Hematopoietic multipotent progenitor cell (in vitro differentiated cells): ENCODE data around the gene TMEM170B. TPM values are rescaled to one million over a fixed set of nuclear protein-coding genes. Genes with fewer than 3 reads are reported as not detected.

Experiments
- DNase-seq, 3 donors: peaks; one replicate each; pipeline ENCODE4 v3.0.0-alpha.2; 2011 to 2015; ENCODE audit warnings: low read depth in 2 of 3, low spot score in 2 of 3
- small RNA-seq: library from RNA; depleted of rRNA; stranded (forward); fragments of <200 nt; gene quantifications from one replicate; pipeline ENCODE3, GENCODE V24; 2012
- total RNA-seq: library from RNA; depleted of rRNA; stranded (reverse); fragments of >200 nt; gene quantifications from one replicate; pipeline ENCODE4 v1.2.3, GENCODE V29; 2012

Gene TMEM170B
- total RNA-seq, 1 donor, result 1.6 TPM

DNA sequence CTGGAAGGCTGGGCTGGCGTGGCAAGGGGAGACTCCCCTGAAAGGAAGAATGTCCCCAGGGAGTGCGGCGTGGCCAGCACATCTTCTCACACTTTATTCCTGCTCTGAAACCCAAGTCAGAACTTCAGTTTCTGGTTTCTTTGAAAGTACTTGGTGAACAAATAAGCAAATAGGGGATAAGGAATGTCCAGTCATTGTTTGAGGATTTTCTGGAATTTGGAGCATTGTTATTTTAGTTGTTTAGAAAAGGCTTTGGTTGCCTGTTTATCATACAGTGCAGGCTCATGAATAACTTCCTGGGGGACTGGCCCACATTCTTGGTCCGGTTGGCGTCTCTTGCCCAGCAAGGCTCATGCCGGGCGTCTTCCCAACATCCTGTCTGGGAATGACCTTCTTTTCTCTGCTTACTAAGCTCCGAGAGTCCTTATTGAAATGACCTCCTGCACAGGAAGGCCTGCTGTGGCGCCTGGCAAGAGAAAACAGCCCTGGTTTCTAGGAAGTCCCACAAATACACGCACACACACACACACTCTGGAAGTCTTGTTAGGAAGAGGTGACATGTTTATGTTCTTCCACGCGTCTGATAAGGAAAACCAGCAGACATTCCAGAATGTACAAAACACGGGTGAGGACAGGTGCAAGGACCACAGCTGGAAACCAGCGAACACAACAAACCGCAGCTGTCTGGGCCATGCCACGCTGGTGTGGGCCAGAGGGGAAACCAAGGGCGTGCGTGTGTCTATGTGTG is 71.9 kb downstream of the TMEM170B start:
- no peak for DNase-seq

DNA sequence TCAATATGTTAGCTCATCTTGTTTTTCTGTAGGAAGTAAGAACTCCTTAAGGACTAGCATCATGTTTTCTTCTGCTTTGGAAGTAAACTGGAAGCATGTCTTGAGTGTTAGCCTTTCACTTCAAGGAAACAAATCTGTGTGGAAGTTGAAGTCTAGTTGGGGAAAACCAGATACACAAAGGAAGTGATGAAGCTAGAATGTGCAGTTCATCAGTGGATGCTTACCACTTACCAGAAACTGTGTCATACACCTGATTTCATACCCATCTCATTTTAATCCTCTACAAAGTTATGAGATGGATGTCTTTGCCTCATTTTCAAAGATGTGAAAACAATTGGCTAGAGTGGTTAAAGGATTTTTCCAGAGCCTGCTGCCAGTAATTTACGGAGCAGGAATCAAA is 75.8 kb downstream of the TMEM170B start:
- no peak for DNase-seq

DNA sequence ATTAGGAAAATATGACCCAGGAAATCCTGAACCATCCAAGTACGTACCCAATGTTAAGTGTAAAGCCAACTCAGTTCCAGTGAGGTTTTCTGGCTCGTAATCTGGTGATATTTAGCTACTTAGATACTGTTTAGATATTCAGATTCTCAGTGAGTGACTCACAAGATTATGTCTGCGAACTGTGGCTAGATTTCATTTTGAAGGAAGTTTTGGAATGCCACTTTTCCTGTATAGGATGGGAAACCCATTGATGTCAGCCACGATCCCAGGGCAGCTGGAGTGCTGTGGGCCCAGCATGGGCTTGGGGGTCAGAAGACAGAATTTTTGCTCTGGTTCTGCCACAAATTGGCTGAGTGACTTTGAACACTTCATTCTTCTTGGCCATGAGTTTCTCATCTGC is 76.3 kb downstream of the TMEM170B start:
- no peak for DNase-seq

DNA sequence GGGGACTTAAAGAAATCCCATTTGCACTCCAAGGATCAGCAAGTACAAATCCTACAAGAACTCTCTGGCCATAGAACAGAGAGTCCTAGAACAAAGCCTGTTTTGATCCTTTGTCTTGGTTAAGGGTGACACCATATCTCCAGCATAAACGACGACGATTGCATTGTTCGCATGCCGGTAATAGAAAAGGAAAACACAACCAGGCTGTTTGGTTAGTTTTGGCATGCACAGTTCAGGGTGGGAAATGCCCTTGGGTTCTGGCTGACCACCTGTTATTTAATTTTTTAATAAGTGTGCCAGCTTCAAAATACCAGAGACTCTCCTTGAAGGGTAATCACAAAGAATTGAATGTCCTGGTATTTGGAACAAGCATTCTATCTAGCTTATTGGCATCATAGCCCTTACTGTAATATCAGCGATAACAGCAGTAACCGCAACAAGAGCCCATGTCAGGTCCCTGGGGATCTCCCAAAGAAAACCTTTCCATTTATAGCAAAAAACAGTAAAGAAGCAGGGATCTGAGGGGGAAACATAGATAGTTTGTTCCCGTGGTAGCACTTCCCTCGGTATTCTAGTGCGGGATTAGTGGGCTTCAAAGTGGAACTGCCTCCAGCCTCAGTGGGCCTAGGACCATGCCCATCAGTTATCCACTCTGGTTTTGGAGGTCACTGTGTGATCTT is 77.1 kb downstream of the TMEM170B start:
- DNase-seq, result no peak

DNA sequence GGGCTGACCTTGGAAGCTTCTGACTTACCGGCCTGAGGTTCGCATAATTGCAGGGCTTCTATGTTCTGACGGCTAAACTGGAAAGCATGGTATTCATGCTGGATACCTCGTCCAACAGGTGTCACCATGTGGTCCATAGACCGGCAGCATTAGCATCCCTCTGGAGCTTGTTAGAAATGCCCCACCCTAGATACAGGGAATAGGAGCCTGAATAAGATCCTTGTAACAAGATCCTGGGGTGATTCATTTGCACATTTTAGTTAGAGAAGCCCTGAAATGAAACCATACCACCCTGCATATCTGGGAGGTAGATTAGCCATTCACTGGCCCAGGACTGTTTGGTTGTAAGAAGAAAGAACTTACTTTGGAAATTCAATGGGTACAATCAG is 77.7 kb downstream of the TMEM170B start:
- no peak for DNase-seq

DNA sequence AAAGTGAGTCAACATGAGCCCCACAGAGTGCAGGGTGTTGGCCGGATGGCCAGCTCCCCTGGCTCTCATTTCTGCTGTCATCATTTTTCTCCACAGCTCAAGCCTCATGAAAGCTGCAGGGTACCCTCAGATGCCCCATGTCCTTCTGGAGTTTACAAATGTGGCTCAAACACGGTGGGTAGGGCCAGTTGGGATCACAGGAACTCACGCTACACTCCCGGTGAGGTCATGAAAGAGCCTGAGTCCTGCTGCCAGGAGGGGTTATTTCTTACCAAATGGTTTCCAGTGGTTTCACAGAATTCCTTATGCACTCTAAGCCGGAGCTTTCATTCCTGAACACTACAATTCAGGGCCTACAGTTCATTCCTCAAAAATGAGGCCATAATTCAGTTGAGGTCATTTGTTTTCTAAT is 78.7 kb downstream of the TMEM170B start:
- DNase-seq, result no peak

DNA sequence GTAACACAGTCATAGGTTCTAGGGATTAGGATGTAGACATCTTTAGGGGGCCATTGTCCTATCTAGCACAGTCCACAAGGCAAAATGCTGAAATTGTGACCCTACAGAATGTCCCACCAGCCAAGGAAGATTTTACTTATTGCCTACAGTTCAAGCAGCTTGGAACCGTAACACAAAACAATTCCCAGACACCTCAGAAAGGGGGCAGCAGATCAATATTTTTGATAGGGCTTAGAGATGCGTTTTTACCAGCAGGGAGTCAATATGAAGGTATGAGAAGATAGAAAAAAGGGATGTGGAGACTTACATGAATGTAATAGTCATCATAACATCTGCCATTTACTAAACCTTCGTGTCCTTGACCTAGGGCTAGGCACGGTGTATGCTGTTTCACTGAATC is 81.0 kb downstream of the TMEM170B start:
- DNase-seq, result peak in 2 of 3 donors; percentile 3 to 16

DNA sequence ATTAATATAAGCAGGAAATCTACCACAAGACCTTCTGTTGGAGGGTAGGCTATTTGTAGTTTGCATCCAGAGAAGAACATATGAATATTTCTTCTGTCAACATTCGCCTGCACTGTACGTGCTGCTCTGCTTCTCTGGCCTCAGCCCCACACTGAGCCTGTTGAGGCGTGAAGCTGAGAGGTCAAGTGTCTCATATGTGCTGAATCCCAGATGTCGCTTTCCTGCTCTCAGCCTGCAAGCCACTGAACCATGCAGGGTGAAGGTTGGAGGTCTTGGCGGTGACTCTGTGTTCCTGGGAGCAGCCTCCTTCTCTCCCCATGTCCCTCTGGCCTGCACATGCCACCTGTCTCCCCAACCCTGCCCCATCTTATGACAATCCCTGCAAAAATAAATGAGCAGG is 83.6 kb downstream of the TMEM170B start:
- no peak for DNase-seq

DNA sequence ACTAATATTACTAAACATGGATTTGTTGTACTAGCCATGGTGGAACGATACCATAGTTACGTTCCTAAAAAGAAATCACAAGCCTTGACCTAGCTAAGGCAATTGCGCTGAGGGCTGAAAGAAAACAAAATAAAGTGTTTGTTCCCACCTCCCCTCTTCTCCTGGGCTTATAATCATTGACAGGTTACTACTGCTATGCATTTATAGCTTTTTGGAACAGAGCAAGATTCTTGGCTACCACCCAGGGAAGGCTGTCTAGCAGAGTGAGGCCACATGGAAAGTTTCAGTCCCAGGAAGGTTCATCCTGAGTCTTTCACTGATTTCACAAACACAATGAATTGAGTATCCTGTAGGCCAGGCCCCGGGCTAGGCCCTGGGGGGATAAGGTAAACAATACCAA is 84.6 kb downstream of the TMEM170B start:
- DNase-seq, result no peak

DNA sequence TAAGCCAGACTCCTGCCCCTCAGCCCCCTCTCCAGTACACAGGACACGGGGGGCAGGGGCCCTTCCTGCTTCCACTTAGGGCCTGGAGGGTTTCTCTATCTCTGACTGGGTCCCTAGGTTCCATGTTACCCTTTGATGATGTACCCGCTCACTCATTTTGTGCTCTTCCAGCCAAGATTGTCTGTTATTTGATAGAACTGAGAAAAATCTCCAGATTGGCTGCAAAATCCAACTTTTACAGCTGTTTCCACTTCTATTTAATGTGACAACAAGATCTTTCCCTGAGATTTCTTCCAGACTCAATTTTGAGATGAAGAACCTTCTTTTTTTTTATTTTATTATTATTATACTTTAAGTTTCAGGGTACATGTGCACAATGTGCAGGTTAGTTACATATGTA is 85.7 kb downstream of the TMEM170B start:
- no peak for DNase-seq

DNA sequence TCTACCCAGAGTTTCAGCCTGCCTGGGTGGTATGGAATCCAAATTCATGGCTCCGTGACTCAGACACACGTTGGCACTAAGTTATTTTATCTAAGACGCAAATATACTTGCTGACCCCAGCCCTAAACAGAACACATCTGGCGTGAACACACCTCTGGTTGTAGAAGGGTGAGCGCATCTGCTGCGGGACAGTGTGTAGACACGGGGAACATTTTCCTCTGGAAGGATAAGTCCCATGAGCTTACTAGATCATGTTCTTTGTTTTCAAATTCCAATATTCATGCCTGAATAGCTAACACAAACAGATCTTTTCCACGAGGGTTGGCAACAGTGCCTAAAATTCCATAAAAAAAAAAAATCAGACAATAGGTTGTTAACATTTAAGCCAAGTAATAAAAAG is 87.8 kb downstream of the TMEM170B start:
- no peak for DNase-seq

DNA sequence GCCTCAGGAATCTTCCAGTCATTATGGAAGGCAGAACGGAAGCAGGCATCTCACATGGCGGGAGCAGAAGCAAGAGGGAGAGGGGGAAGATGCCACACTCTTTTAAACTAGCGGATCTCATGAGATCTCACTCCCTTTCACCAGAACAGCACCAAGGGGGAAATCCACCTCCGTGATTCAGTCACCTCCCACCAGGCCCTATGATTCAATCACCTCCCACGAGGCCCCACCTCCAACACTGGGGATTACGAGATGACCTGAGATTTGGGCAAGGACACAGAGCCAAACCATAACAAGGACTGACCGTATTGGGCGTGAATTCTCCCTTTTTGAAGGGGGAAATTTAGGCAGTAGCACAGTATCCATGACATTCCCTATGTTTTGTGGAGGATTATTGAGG is 88.8 kb downstream of the TMEM170B start:
- DNase-seq, result no peak

DNA sequence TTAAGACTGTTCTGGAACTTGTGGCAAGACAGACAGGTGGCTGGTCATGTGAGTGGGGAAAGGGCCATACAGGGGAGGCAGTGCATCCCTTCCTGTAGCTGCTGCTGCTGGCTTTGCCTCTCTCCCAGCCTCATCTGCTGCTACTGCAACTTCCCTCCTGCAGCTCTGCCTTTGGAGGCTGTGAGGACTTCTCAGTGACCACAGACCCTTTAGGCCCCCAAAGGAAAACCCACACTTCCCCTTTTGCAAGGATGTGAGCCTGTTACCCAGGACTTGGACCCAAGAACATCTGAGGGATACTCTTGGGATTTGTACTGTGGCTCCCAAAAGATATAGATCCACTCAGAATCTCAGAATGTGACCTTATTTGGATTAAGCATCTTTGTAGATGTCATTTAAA is 91.0 kb downstream of the TMEM170B start:
- DNase-seq, result peak in 1 of 3 donors; percentile 23

DNA sequence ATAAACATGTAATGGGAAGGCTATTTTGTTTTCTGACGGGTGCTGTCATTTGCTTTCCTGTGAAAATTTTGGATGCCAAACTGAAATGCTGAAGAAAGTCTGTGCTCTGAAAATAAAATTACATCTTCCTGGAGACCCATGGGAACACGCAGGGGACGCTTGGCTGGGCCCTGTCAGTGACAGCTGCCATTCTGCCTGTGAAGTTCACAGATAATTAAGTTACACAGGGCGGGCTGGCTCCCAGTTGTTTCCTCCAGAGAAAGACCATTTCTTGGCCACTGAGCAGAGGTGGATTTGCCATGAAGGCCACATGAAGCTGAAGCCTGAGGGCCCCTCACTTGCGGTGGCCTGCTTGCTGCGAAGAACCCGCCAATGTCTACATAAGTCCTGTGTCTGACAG is 93.5 kb downstream of the TMEM170B start:
- no peak for DNase-seq

DNA sequence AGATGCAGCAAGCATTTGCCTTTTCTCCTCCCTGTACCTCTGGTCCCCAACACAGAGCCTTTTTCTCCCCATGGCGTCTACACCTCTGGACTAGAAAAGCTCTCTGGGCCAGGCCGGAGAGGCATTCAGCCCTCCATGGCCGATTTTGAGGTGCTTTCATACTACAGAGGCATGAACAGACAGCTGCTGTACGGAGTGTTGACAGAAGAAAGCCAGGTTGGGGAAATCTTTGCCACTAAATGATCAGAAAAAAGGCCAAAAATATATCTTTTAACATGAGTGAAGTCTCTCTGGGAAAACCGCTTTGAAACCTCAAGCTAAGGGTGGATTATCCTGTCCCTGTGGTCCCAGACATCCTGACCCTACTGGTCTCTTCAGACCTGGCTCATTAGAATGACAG is 94.0 kb downstream of the TMEM170B start:
- no peak for DNase-seq

DNA sequence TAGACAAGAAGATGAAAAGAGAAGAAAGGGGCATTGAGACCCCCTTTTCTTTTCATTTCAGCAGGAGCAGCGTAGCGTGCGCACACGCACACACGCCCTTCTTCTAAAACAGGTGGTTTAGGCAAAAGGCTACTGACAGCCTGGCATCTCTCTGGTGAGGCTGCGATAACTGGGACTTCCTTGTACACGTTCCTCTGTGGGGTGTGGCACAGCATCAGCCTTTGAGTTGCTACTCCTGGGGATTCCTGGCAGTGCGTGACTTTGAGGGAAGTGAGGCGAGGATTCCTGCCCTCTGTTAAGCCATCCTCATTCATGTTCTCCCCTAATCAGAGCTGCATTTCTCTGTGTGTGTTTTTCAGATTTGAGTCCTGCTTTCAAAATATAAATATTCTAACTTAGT is 94.7 kb downstream of the TMEM170B start:
- no peak for DNase-seq

DNA sequence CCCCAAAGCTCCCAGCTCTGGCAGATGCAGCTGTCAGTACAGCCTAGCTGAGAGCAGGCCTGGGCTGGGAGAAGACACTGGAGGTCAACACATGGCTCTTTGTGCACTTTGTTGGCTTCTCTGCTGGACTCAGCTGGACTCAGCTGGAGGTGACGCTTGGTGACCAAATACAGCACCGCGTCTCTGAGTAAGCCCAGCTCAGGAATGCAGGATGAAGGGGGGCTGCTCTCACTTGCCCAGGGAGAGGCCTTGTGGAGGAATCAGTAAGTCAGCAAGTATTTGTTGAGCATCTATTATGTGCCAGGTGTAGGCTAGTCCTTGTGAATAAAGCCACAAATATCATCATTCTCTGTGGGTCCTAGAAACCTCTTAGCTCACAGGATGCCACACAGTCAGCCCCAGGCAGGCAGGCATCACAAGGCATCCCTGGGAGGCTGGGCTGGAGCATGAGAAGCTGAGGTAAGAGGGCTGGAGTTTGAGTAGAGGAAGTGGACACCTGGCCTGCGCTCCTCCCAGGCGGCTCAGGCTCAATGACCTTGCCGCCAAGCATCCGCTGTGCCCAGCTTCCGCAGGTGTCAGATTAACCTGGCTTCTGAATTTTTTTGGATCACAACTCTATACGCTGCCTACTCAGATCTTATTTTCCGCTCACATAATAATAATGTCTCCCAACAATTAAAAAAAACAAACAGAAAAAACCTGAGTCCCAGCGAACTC is 95.4 kb downstream of the TMEM170B start:
- no peak for DNase-seq

Small RNA genes lying within 50 kb of the gene (small RNA-seq; reads per million reads assigned to genes)
- gene RNU1-64P, result not detected

Other genes with a start within 250 kb of the TMEM170B start
- gene ADTRP, start 241.1 kb downstream of the TMEM170B start, total RNA-seq, result not detected